NCI-H524 treated with DMSO at 0.1 percent for 48 hours (cell line): Measurements from ENCODE around the gene P3R3URF.
"Not testable (repeated sequence)": the region's sequence is repeated elsewhere in the genome, so short reads cannot be mapped to it uniquely, and the experiment has no call there.

ENCODE experiments used
- DNase-seq: peaks from one replicate; lab custom pipeline; 2025; lab: John Stamatoyannopoulos, UW

Gene P3R3URF

GRCh38 chr1:46176211-46176865 is at the start of gene P3R3URF:
Gene P3R3URF, minus strand, starts transcription at chr1:46176488. Its CDS starts 17 bp downstream, at chr1:46176471.
- no peak for DNase-seq

GRCh38 chr1:46224966-46225365 is 48.7 kb upstream of the P3R3URF start:
- no peak for DNase-seq

GRCh38 chr1:46223472-46223943 is 47.2 kb upstream of the P3R3URF start:
- no peak for DNase-seq

GRCh38 chr1:46223055-46223454 is 46.8 kb upstream of the P3R3URF start:
- not testable (repeated sequence) for DNase-seq

GRCh38 chr1:46221749-46222148 is 45.5 kb upstream of the P3R3URF start:
- no peak for DNase-seq

- DNase-seq: no peak
Measured at GRCh38 chr1:46220808-46221207, 44.5 kb upstream of the P3R3URF start.

GRCh38 chr1:46219551-46220520 is 43.5 kb upstream of the P3R3URF start:
- no peak for DNase-seq

- no peak for DNase-seq
Measured at GRCh38 chr1:46218443-46218842, 42.2 kb upstream of the P3R3URF start.

GRCh38 chr1:46215504-46215903 is 39.2 kb upstream of the P3R3URF start:
- no peak for DNase-seq

- no peak for DNase-seq
Measured at GRCh38 chr1:46211051-46211450, 34.8 kb upstream of the P3R3URF start.

GRCh38 chr1:46210561-46210960 is 34.3 kb upstream of the P3R3URF start:
- no peak for DNase-seq

GRCh38 chr1:46206399-46206798 is 30.1 kb upstream of the P3R3URF start:
- no peak for DNase-seq

- no peak for DNase-seq
Measured at GRCh38 chr1:46205791-46206190, 29.5 kb upstream of the P3R3URF start.

- DNase-seq: no peak
Measured at GRCh38 chr1:46205141-46205540, 28.9 kb upstream of the P3R3URF start.

GRCh38 chr1:46204406-46204742 is 28.1 kb upstream of the P3R3URF start:
- no peak for DNase-seq

- no peak for DNase-seq
Measured at GRCh38 chr1:46203738-46204405, 27.6 kb upstream of the P3R3URF start.

- no peak for DNase-seq
Measured at GRCh38 chr1:46199233-46199749, 23.0 kb upstream of the P3R3URF start.

GRCh38 chr1:46197964-46198811 is 21.9 kb upstream of the P3R3URF start, which contains the start of gene POMGNT1:
Gene POMGNT1, minus strand, starts transcription at chr1:46198434. Its CDS starts 613 bp downstream, at chr1:46197821.
- DNase-seq: no peak

GRCh38 chr1:46197560-46197963 is 21.3 kb upstream of the P3R3URF start:
- DNase-seq: no peak

GRCh38 chr1:46196609-46197008 is 20.3 kb upstream of the P3R3URF start:
- DNase-seq: no peak

- no peak for DNase-seq
Measured at GRCh38 chr1:46194641-46195193, 18.4 kb upstream of the P3R3URF start.
